ENCODE results near the gene CYP11A1.

CYP11A1 gene

GRCh38 chr15:74333662-74334061 lies 33.8 kb downstream of the CYP11A1 start:
- H3K4me2 ChIP-seq (ENCODE audit: low read depth, low read length) = no peak overlapping the region
- no peaks in the 10 kb centered on the region for H3K79me2 ChIP-seq (ENCODE audit: low read length)
- no peaks in the 10 kb centered on the region for H3F3A ChIP-seq (ENCODE audit: insufficient read depth, low read length)
- no peaks in the 10 kb centered on the region for H3K9me3 ChIP-seq (replicated peaks; ENCODE audit: insufficient read depth, low read length)
- no peaks in the 10 kb centered on the region for H3K36me3 ChIP-seq (replicated peaks; ENCODE audit: insufficient read depth, low read length)
- DNase-seq = no peak
- H3K27ac ChIP-seq (ENCODE audit: low read length) = no peak overlapping the region
- no peak overlapping the region for H2AFZ ChIP-seq (ENCODE audit: low read length)
- H3K4me1 ChIP-seq (ENCODE audit: low read length) = no peaks in the 10 kb centered on the region
- no peak overlapping the region for H3K9ac ChIP-seq (ENCODE audit: low read length)
- H4K20me1 ChIP-seq (ENCODE audit: insufficient read depth, low read length) = no peaks in the 10 kb centered on the region
- peaks cover 68% of the 10 kb centered on the region for H3K27me3 ChIP-seq (replicated peaks; ENCODE audit: insufficient read depth, low read length)
- no peaks in the 10 kb centered on the region for H3K9me2 ChIP-seq (replicated peaks; ENCODE audit: insufficient read depth, low read length)
- no peak for TF ChIP-seq CTCF (IDR thresholded peaks at IDR 0.05; ENCODE audit: low read length)
- H3K4me3 ChIP-seq (ENCODE audit: low read length) = no peak overlapping the region

- Histone ChIP-seq H3K4me2 (ENCODE audit: low read depth, low read length) (no peak overlapping the region), H3F3A (ENCODE audit: insufficient read depth, low read length) (no peaks in the 10 kb centered on the region), H3K36me3 (replicated peaks; ENCODE audit: insufficient read depth, low read length) (no peaks in the 10 kb centered on the region), H4K20me1 (ENCODE audit: insufficient read depth, low read length) (no peaks in the 10 kb centered on the region), H3K27me3 (replicated peaks; ENCODE audit: insufficient read depth, low read length) (peaks cover 70% of the 10 kb centered on the region), H3K27ac (ENCODE audit: low read length) (no peak overlapping the region), H2AFZ (ENCODE audit: low read length) (no peak overlapping the region), H3K79me2 (ENCODE audit: low read length) (no peaks in the 10 kb centered on the region), H3K9ac (ENCODE audit: low read length) (no peak overlapping the region), H3K4me3 (ENCODE audit: low read length) (no peak overlapping the region), H3K4me1 (ENCODE audit: low read length) (no peaks in the 10 kb centered on the region), H3K9me3 (replicated peaks; ENCODE audit: insufficient read depth, low read length) (no peaks in the 10 kb centered on the region), H3K9me2 (replicated peaks; ENCODE audit: insufficient read depth, low read length) (no peaks in the 10 kb centered on the region)
- TF ChIP-seq CTCF (IDR thresholded peaks at IDR 0.05; ENCODE audit: low read length) = no peak
- TF ChIP-seq EZH2phosphoT487 (IDR thresholded peaks at IDR 0.05; ENCODE audit: low read length) = no peak
- no peak for TF ChIP-seq EZH2 (optimal IDR thresholded peaks at IDR 0.05; ENCODE audit: low read depth, low read length)
- DNase-seq = no peak
These were observed 34.4 kb downstream of the CYP11A1 start for GRCh38 chr15:74333093-74333492.

DNA sequence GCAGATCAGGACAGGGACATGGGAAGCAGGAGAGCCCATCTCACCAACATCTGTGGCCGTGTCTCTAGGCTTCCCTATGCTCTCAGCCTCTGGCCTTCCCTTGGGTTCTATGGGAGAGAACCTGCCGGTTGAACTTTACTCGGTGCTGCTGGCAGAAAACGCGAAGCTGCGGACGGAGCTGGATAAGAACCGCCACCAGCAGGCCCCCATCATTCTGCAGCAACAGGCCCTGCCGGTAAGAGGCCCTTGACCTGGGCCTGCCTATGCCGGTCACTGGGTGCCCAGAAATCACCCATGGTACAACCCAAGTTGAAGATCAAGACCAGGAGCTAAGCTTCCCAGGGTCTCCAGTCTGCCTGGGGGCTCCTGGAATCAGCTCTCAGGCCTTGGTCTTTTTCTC lies 34.8 kb downstream of the CYP11A1 start:
- H3K36me3 ChIP-seq (replicated peaks; ENCODE audit: insufficient read depth, low read length) = no peaks in the 10 kb centered on the region
- H3K4me1 ChIP-seq (ENCODE audit: low read length) = no peaks in the 10 kb centered on the region
- H3K4me3 ChIP-seq (ENCODE audit: low read length) = no peak overlapping the region
- H3K9me2 ChIP-seq (replicated peaks; ENCODE audit: insufficient read depth, low read length) = no peaks in the 10 kb centered on the region
- TF ChIP-seq CTCF (IDR thresholded peaks at IDR 0.05; ENCODE audit: low read length) (no peak), EZH2 (optimal IDR thresholded peaks at IDR 0.05; ENCODE audit: low read depth, low read length) (no peak), EZH2phosphoT487 (IDR thresholded peaks at IDR 0.05; ENCODE audit: low read length) (no peak)
- H3K4me2 ChIP-seq (ENCODE audit: low read depth, low read length) = no peak overlapping the region
- no peaks in the 10 kb centered on the region for H3K9me3 ChIP-seq (replicated peaks; ENCODE audit: insufficient read depth, low read length)
- H3K79me2 ChIP-seq (ENCODE audit: low read length) = no peaks in the 10 kb centered on the region
- H3K27me3 ChIP-seq (replicated peaks; ENCODE audit: insufficient read depth, low read length) = peaks cover 74% of the 10 kb centered on the region
- no peaks in the 10 kb centered on the region for H4K20me1 ChIP-seq (ENCODE audit: insufficient read depth, low read length)
- no peak for DNase-seq
- H3F3A ChIP-seq (ENCODE audit: insufficient read depth, low read length) = no peaks in the 10 kb centered on the region
- no peak overlapping the region for H2AFZ ChIP-seq (ENCODE audit: low read length)
- H3K9ac ChIP-seq (ENCODE audit: low read length) = no peak overlapping the region
- H3K27ac ChIP-seq (ENCODE audit: low read length) = no peak overlapping the region

Measured in MM.1S (cell line).